G401 (cell line): ENCODE results near the gene RPTOR. TPM values are rescaled to one million over a fixed set of nuclear protein-coding genes. Genes with fewer than 3 reads are reported as not detected.

ENCODE experiments used
- DNase-seq: peaks from one replicate; pipeline ENCODE4 v3.0.0-alpha.2; 2015; ENCODE audit warnings: low spot score
- in situ Hi-C: cut with HindIII; loops from 2 replicates; pipeline ENCODE4 v1.10.0; 2016; ENCODE audit warnings: low sequenced_read_pairs, mixed read lengths
- total RNA-seq: library from RNA; depleted of rRNA; stranded (reverse); fragments of >200 nt; shearing (Covaris generic); gene quantifications from 2 replicates; pipeline ENCODE4 v1.2.3, GENCODE V29; 2014

The RPTOR gene
- total RNA-seq, 1 experiment from 2014 or later, result 27.7 TPM

- DNase-seq, result no peak
- in situ Hi-C loops, result no loop called here
Measured at GRCh38 chr17:80650751-80651518, 106.3 kb downstream of the RPTOR start.

GRCh38 chr17:80652756-80653330, 108.2 kb downstream of the RPTOR start:
- in situ Hi-C loops, result no loop called here
- DNase-seq, result no peak

- no peak for DNase-seq
- in situ Hi-C loops, result no loop called here
Measured at GRCh38 chr17:80653856-80654255, 109.2 kb downstream of the RPTOR start.

GRCh38 chr17:80655608-80656007, 111.0 kb downstream of the RPTOR start:
- in situ Hi-C loops, result no loop called here
- DNase-seq, result no peak

- in situ Hi-C loops, result no loop called here
Measured at GRCh38 chr17:80656590-80656989, 112.0 kb downstream of the RPTOR start.

GRCh38 chr17:80657561-80657960, 112.9 kb downstream of the RPTOR start:
- no peak for DNase-seq
- in situ Hi-C loops, result no loop called here

More at GRCh38 chr17:80656590-80656989, 112.0 kb downstream of the RPTOR start:
- DNase-seq, result no peak

- no peak for DNase-seq
- in situ Hi-C loops, result no loop called here
Measured at GRCh38 chr17:80658821-80659220, 114.2 kb downstream of the RPTOR start.

- in situ Hi-C loops, result no loop called here
- DNase-seq, result no peak
Measured at GRCh38 chr17:80659651-80660050, 115.0 kb downstream of the RPTOR start.

- DNase-seq, result no peak
- in situ Hi-C loops, result no loop called here
Measured at GRCh38 chr17:80660527-80661198, 116.0 kb downstream of the RPTOR start.

GRCh38 chr17:80662557-80662956, 117.9 kb downstream of the RPTOR start:
- in situ Hi-C loops, result no loop called here
- DNase-seq, result no peak

GRCh38 chr17:80663781-80664206, 119.2 kb downstream of the RPTOR start:
- peak; percentile 71 for DNase-seq
- in situ Hi-C loops, result no loop called here

- peak; percentile 32 for DNase-seq
- in situ Hi-C loops, result no loop called here
Measured at GRCh38 chr17:80664217-80664790, 119.7 kb downstream of the RPTOR start.

GRCh38 chr17:80665792-80666191, 121.2 kb downstream of the RPTOR start:
- in situ Hi-C loops, result no loop called here
- no peak for DNase-seq

- in situ Hi-C loops, result no loop called here
- no peak for DNase-seq
Measured at GRCh38 chr17:80666867-80667266, 122.2 kb downstream of the RPTOR start.

- in situ Hi-C loops, result no loop called here
- no peak for DNase-seq
Measured at GRCh38 chr17:80667462-80668277, 123.0 kb downstream of the RPTOR start.

GRCh38 chr17:80668375-80669148, 123.9 kb downstream of the RPTOR start:
- in situ Hi-C loops, result no loop called here
- DNase-seq, result no peak

GRCh38 chr17:80671039-80671824, 126.6 kb downstream of the RPTOR start:
- no peak for DNase-seq
- in situ Hi-C loops, result no loop called here

GRCh38 chr17:80671825-80672110, 127.1 kb downstream of the RPTOR start:
- DNase-seq, result no peak
- in situ Hi-C loops, result no loop called here
